ES-I3 (cell line): ENCODE data around the gene MRPL11.

Experiments used
- H3K36me3 ChIP-seq: 2 replicates; pipeline ENCODE4 v1.6.1; 2013; ENCODE audit warnings: mild to moderate bottlenecking, low read length, control low read depth, moderate library complexity; ENCODE audit not compliant: insufficient read depth
- H3K4me1 ChIP-seq: 2 replicates; pipeline ENCODE4 v1.6.1; 2013; ENCODE audit warnings: mild to moderate bottlenecking, control low read depth, low read length; ENCODE audit not compliant: insufficient read depth
- H3K9ac ChIP-seq: 2 replicates; pipeline ENCODE4 v1.6.1; 2013; ENCODE audit warnings: low read depth, mild to moderate bottlenecking, low read length, moderate library complexity
- H3K9me3 ChIP-seq: 2 replicates; pipeline ENCODE4 v1.6.1; 2013; ENCODE audit warnings: mild to moderate bottlenecking, low read length, moderate library complexity; ENCODE audit not compliant: control insufficient read depth, insufficient read depth

The MRPL11 gene

DNA sequence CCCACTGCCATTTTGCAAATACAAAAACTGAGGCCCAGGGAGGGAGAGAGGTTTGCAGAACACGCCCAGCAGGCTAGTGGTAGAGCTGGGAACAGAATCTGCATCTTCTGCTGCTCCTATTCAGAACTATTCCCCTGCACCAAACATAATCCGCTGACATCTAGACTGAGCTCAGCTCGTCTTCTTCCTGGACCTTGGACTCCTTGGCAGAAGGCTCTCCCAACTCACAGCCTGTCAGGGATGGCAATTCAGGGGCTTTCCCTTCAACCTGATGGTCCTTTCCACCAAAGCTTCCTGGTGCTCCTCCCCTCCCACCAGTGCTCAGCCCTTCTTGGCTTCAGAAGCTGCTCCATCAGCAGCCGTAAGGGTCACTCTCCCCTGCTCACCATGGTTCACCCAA is 27.3 kb downstream of the MRPL11 start:
- Histone ChIP-seq H3K36me3 (no peaks in the 10 kb centered on the region), H3K9me3 (no peaks in the 10 kb centered on the region), H3K4me1 (peaks cover 20% of the 10 kb centered on the region), H3K9ac (no peak overlapping the region)

DNA sequence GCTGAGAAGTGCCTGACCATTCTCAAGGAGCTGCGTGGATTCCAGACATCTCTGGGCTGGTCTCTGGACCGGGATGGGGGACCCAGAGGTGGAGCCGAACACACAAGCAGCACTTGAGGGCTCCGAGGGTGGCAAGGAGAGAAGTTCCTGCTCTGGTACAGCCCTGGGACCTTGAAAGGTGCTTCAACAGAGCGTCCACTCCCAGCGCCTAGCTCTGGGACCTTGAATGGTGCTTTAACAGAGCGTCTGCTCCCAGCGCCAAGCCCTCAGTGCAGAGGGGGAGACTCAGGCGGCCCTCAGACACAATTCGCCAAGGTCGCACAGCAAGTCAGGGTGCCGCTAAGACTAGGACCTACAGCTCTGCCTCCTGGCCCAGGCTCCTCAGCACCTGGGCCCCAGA is 28.5 kb downstream of the MRPL11 start:
- Histone ChIP-seq H3K4me1 (peaks cover 19% of the 10 kb centered on the region), H3K9ac (no peak overlapping the region), H3K36me3 (no peaks in the 10 kb centered on the region), H3K9me3 (no peaks in the 10 kb centered on the region)

DNA sequence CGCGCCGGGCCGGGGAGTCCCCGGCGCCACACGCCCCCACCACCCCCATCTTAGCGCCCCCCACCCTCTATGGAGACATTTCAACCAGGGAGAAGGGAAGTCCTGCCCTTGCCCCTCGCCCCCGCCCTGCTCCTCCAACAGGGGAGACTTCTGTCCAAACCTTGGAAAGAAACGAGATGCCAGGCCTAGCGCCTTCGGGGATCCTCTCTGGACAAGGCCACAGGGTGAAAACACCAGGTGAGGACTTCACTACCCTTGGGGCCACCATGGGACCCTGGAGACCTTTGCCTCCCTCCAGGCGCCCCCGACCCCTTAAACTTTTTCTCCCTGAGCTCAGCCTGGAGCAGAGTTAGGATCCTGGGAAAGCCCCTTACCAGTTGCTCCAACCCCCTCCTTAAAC is 29.4 kb downstream of the MRPL11 start:
- Histone ChIP-seq H3K9ac (no peak overlapping the region), H3K4me1 (peaks cover 10% of the 10 kb centered on the region; the same call in 1 of the 2 replicates), H3K9me3 (no peaks in the 10 kb centered on the region), H3K36me3 (no peaks in the 10 kb centered on the region)

DNA sequence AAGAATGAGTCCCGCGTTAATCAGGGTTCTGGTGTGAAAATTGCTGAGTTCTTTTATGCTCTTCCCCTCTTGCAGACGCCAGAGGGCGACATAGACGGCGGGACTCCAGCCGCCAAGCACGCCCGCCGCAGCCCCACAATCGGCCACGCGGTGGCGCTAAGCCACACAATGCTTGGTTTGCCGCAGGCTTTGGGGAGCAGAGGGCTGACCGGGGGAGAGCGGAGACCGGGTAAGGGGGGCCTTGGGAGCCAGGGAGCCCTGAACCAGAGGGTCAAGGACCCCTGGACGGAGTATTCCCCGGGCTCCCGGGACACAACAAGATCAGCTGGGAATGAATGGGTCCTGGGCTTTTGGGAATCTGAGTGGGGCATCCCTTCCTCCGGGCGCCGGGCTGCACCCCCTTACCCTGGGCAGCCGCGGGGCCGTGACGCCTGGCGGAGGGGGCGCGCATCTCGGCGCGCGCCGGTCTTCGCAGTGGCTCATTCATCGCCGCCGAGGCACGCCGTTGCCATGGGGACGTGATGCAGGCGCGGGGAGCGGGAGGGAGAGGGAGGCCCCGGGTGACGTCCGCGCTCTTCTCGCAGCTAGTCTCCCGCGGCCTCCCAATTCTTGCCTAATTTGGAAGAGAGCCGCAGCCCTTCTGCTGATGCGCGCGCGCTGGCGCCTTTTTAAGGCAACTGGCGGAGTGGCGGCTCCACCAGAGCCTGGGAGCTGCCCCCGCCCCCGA is 30.0 kb downstream of the MRPL11 start:
- Histone ChIP-seq H3K9ac (peak overlapping the region; percentile 49; the same call in 1 of the 2 replicates), H3K4me1 (peaks cover 5% of the 10 kb centered on the region; the same call in 1 of the 2 replicates), H3K36me3 (no peaks in the 10 kb centered on the region), H3K9me3 (no peaks in the 10 kb centered on the region)

DNA sequence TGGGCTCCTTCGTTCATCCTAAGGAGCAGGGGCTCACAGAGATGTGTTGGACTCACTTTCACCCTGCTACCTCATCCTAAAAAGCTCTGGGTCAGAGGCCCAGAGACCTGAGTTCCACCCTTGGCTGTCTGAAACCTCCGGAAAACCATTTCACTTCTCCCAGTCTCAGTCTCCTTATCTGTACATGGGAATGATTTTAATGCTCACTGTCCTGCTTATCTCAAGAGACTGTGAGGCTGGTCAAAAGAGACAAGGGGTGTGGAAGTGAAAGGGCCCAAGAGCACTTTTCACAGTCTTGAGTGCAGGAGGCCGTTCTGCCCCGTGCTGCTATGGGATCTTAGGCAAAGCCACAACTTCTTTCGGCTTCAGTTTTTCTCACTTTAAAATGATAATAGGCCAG is 31.0 kb downstream of the MRPL11 start:
- no peaks in the 10 kb centered on the region for H3K4me1 ChIP-seq
- no peaks in the 10 kb centered on the region for H3K36me3 ChIP-seq
- H3K9me3 ChIP-seq: no peaks in the 10 kb centered on the region
- no peak overlapping the region for H3K9ac ChIP-seq

DNA sequence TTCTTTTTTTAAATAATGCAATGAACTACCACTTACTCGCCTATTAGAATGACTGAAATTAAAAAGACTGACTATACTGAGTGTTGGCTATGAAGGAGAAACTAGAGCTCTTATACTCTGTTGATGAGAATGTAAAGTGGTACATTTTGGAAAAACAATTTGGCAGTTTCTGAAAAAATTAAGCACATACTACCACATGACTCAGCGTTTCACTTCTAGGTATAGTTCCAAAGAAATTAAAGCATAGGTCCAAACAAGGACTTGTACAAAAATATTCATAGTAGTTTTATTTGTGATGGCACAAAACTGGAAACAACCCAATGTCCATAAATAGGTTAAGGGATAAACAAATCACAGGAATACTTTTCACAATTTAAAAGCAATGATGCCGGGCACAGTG is 44.7 kb downstream of the MRPL11 start:
- Histone ChIP-seq H3K4me1 (no peaks in the 10 kb centered on the region), H3K9ac (no peak overlapping the region), H3K36me3 (no peaks in the 10 kb centered on the region), H3K9me3 (no peaks in the 10 kb centered on the region)

DNA sequence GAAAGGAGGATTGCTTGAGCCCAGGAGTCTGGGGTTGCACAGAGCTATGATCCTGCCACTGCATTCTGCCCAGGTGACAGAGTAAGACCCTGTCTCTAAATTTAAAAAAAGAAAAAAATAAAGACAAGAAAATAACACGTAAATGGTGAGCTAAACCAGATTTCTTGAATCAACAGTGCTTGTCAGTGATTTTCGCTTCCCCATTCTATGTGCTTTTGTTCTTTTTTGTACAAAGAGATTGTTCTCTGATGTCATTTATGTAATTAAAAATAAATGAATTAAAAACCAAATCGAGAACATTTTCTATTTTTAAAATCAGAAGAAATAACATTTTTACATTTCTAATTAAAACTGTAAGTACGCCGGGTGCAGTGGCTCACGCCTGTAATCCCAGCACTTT is 47.3 kb downstream of the MRPL11 start:
- no peaks in the 10 kb centered on the region for H3K9me3 ChIP-seq
- no peak overlapping the region for H3K9ac ChIP-seq
- H3K4me1 ChIP-seq: no peaks in the 10 kb centered on the region
- no peaks in the 10 kb centered on the region for H3K36me3 ChIP-seq

DNA sequence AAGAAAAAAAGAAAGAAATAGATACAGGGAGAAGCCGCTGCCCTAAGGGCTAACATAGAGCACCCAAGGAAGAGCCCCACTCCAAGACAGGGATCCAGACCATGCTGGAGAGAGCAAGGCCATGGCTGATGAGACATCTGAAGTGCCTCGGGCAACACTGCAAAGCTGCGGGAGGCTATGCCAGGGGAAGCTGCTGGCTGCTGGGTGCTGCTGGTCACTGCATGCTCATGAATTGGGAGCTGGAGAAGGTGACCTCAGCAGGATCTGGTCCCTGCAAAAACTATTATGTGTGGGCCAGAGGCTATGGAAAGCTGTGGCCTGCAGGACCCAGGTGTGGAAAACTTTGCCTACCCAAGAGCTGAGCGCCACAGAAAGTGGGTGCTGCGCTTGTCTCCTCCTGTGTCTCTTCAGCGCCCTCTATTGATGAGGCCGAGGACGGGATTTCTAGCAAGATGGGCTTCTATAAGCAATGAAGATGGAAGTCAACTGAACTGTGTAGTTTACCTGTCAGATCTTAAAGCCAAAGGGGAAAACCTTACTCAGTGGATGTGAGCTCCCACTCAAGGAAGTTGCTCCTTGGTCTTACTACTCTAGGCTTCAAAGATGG is 49.8 kb downstream of the MRPL11 start:
- Histone ChIP-seq H3K9ac (no peak overlapping the region), H3K36me3 (no peaks in the 10 kb centered on the region), H3K9me3 (no peaks in the 10 kb centered on the region), H3K4me1 (no peaks in the 10 kb centered on the region)

DNA sequence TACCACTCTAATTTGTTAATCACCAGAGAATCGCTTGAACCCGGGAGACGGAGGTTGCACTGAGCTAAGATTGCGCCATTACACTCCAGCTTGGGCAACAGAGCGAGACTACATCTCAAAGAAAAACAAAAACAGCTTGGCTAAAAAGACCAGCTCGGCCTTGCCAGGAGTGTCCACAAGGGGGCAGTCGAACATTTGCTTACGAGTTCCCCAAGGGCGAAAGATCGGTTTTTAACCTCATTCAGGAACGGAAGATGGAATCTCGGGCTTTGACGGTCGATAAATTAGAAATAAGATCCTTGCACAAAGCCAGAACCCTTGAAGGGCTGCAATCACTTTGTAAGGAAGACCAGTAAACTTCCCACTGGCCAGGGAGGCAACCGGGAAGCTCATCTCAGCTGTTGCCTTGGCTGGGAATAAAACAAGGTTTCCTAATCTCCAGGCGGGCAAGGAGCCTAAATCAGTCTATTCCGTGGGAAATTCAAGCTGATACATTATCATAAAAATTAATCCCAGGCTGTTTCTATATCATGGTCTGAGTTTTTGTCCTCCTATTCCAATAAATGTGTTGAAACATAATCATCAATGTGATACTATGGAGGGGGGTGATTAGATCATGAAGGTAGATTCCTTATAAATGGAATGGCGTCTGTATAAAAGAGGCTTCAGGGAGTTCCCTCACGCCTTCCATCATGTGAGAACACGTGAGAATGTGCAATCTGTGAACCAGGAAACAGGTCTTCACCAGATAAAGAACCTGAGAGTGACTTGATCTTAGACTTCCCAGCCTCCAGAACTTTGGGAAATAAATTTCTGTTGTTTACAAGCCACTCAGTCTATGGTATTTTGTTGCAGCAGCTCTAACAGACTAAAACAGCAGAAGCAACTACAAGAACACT is 52.2 kb downstream of the MRPL11 start:
- H3K4me1 ChIP-seq: no peaks in the 10 kb centered on the region
- H3K9me3 ChIP-seq: no peaks in the 10 kb centered on the region
- peak overlapping the region; percentile 33 for H3K9ac ChIP-seq
- H3K36me3 ChIP-seq: no peaks in the 10 kb centered on the region
